LNCAP (cell line): Measurements from ENCODE around the gene PDCD11.

ENCODE experiments used
- TF ChIP-seq, protein P1 (sequence below): fragments of 450-650 bp; IDR thresholded peaks from 2 replicates; pipeline ENCODE4 v1.5.1; 2017; ENCODE audit warnings: mild to moderate bottlenecking

PDCD11 gene, protein sequence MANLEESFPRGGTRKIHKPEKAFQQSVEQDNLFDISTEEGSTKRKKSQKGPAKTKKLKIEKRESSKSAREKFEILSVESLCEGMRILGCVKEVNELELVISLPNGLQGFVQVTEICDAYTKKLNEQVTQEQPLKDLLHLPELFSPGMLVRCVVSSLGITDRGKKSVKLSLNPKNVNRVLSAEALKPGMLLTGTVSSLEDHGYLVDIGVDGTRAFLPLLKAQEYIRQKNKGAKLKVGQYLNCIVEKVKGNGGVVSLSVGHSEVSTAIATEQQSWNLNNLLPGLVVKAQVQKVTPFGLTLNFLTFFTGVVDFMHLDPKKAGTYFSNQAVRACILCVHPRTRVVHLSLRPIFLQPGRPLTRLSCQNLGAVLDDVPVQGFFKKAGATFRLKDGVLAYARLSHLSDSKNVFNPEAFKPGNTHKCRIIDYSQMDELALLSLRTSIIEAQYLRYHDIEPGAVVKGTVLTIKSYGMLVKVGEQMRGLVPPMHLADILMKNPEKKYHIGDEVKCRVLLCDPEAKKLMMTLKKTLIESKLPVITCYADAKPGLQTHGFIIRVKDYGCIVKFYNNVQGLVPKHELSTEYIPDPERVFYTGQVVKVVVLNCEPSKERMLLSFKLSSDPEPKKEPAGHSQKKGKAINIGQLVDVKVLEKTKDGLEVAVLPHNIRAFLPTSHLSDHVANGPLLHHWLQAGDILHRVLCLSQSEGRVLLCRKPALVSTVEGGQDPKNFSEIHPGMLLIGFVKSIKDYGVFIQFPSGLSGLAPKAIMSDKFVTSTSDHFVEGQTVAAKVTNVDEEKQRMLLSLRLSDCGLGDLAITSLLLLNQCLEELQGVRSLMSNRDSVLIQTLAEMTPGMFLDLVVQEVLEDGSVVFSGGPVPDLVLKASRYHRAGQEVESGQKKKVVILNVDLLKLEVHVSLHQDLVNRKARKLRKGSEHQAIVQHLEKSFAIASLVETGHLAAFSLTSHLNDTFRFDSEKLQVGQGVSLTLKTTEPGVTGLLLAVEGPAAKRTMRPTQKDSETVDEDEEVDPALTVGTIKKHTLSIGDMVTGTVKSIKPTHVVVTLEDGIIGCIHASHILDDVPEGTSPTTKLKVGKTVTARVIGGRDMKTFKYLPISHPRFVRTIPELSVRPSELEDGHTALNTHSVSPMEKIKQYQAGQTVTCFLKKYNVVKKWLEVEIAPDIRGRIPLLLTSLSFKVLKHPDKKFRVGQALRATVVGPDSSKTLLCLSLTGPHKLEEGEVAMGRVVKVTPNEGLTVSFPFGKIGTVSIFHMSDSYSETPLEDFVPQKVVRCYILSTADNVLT (N-terminal part only)

DNA sequence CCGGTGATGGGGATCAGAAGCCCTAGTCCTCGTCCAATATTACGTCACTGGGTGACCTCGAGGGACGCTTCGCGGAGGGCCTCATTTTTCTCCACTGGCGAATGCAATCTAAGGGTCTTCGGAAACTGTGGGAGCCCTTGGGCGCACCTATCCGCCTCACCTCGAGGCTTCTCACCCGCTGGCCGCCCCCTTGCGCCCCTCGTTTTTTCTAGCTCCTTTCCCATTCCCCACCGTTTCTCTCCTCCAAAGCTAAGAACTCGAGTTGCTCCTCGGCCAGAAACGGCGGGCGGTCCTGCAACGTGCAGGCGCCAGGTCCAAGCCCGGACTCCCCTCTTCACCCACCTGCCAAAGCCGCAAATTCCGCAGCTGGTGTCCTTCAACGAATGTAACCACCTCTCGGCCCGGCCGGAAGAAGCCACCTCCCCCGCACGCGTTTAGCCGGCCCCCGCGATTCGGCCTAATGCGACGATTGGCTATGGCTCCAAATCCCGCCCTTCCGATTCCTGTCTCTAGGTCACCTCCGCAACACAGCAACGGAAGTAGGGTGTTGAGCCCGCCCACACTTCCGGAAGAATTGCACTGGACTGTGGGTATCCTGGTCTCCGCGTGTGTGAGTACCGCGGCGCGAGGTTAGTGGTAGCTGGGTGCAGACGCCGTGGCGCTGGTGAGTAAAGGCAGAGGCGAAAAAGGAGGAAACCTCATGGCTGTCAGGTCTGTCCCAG lies at the start of gene PDCD11, which contains the start of gene ATP5MK:
TSS of gene PDCD11 (plus strand) at position 560 of the 722 bp plus-strand sequence. CDS start 1,801 bp downstream, outside the sequence.
TSS of gene ATP5MK (minus strand) at position 409 of the 722 bp plus-strand sequence. CDS start 4,018 bp downstream, outside the sequence.
- TF ChIP-seq, protein P1, sequence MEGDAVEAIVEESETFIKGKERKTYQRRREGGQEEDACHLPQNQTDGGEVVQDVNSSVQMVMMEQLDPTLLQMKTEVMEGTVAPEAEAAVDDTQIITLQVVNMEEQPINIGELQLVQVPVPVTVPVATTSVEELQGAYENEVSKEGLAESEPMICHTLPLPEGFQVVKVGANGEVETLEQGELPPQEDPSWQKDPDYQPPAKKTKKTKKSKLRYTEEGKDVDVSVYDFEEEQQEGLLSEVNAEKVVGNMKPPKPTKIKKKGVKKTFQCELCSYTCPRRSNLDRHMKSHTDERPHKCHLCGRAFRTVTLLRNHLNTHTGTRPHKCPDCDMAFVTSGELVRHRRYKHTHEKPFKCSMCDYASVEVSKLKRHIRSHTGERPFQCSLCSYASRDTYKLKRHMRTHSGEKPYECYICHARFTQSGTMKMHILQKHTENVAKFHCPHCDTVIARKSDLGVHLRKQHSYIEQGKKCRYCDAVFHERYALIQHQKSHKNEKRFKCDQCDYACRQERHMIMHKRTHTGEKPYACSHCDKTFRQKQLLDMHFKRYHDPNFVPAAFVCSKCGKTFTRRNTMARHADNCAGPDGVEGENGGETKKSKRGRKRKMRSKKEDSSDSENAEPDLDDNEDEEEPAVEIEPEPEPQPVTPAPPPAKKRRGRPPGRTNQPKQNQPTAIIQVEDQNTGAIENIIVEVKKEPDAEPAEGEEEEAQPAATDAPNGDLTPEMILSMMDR = peak; percentile 27; the same call in 1 of the 2 replicates

GRCh38 chr10:103350175-103350516 lies 46.3 kb upstream of the PDCD11 start:
- TF ChIP-seq, protein P1 = no peak

DNA sequence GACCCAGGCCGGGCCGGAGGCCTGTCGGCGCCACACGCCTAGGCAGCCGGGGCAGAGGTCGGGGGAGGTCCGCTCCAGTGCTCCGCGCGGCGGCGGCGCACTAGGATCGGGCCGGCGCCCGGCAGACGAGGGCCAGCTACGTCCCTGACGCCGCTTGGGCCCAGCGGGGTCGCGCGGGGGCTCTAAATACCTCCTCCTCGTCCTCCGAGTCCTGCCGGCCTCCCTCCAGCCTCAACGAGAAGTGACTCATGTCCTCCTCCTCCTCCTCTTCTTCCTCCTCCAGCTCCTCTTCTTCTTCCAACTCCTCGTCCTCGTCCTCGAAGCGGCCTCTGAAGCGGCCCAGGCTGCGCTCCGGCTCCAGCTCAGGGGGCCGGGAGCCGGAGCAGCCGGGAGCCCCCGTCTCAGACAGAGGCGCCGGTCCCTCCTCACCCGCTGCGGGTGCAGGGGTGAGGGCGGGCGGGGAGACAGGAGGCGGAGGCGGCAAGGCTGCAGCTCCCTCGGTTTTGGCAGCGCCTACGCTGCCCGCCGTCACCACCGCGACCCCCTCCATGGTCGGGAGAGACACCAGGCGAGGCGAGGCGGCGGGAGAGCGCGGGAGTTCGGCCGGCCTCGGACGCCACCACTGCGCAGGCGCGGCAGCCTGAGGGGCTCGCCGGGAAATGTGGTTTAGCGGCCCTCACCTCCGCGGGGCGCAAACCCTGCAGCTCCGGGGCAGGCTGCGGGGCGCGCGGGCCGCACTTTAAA lies 45.7 kb upstream of the PDCD11 start, which contains the start of gene PCGF6:
TSS of gene PCGF6 (minus strand) at position 624 of the 744 bp plus-strand sequence. CDS start at position 550, 74 bp downstream.
- TF ChIP-seq, protein P1 = no peak

- TF ChIP-seq, protein P1 = no peak
Measured at GRCh38 chr10:103353281-103353680, 43.1 kb upstream of the PDCD11 start.

- TF ChIP-seq, protein P1 = no peak
Measured at GRCh38 chr10:103355906-103356599, 40.4 kb upstream of the PDCD11 start.

- TF ChIP-seq, protein P1 = no peak
Measured at GRCh38 chr10:103367379-103367781, 29.0 kb upstream of the PDCD11 start.
